ENCODE results near the gene PIM2. TPM values are rescaled to one million over a fixed set of nuclear protein-coding genes. Genes with fewer than 3 reads are reported as not detected.

The PIM2 gene
- total RNA-seq, 1 experiment from 2014 or later = 25.6 TPM

DNA sequence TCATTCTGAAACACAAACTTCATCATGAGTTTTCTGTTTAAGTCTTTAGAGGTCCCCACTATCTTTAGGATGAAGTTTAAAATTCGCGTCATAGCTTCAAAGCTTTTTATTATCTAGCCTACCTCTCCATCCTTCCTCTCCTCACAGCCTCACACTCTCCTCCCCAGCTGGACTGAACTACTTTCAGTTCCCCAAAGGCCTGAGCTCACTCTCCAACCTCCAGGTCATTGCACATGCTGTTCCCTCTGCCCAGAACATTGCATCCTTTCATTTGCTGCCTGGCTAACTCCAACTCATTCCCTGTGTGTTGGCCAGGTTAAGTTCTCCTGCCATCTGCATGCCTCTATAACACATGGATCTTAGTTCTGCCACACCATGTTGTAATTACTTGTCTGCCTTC, 41.5 kb upstream of the PIM2 start:
- Histone ChIP-seq H3K9ac (ENCODE audit: low read length) (no peak overlapping the region), H2AFZ (ENCODE audit: low read length) (no peak overlapping the region), H3F3A (ENCODE audit: low read length, unreplicated experiment) (no peaks in the 10 kb centered on the region), H3K4me2 (ENCODE audit: low read length) (no peak overlapping the region), H3K4me3 (ENCODE audit: low read length) (no peak overlapping the region), H3K36me3 (ENCODE audit: low read depth, low read length) (no peaks in the 10 kb centered on the region), H3K4me1 (ENCODE audit: insufficient read depth, low read length) (peaks cover 19% of the 10 kb centered on the region), H3K79me2 (ENCODE audit: low read length) (peaks cover 19% of the 10 kb centered on the region), H3K9me3 (ENCODE audit: low read length) (no peaks in the 10 kb centered on the region), H3K27me3 (ENCODE audit: low read length) (no peaks in the 10 kb centered on the region), H3K9me2 (replicated peaks; ENCODE audit: low read length) (no peaks in the 10 kb centered on the region), H4K20me1 (ENCODE audit: low read length) (no peaks in the 10 kb centered on the region), H3K27ac (ENCODE audit: low read length) (no peak overlapping the region)
- TF ChIP-seq, protein P1, sequence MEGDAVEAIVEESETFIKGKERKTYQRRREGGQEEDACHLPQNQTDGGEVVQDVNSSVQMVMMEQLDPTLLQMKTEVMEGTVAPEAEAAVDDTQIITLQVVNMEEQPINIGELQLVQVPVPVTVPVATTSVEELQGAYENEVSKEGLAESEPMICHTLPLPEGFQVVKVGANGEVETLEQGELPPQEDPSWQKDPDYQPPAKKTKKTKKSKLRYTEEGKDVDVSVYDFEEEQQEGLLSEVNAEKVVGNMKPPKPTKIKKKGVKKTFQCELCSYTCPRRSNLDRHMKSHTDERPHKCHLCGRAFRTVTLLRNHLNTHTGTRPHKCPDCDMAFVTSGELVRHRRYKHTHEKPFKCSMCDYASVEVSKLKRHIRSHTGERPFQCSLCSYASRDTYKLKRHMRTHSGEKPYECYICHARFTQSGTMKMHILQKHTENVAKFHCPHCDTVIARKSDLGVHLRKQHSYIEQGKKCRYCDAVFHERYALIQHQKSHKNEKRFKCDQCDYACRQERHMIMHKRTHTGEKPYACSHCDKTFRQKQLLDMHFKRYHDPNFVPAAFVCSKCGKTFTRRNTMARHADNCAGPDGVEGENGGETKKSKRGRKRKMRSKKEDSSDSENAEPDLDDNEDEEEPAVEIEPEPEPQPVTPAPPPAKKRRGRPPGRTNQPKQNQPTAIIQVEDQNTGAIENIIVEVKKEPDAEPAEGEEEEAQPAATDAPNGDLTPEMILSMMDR (conservative IDR thresholded peaks at IDR 0.05; ENCODE audit: low read depth, low read length) = no peak
- TF ChIP-seq EZH2 (IDR thresholded peaks at IDR 0.05; ENCODE audit: low read length, unreplicated experiment) (no peak), EZH2phosphoT487 (IDR thresholded peaks at IDR 0.05; ENCODE audit: borderline replicate concordance, low read length) (no peak)
- ChIA-PET CTCF (no interaction called here), POLR2A (ENCODE audit: unreplicated experiment) (no interaction called here)
- BruUV-seq (replicated peaks) = no TSS peak
- intact Hi-C loops (cut with micrococcal nuclease) = no loop called here
- ATAC-seq (no peak), DNase-seq (no peak)

DNA sequence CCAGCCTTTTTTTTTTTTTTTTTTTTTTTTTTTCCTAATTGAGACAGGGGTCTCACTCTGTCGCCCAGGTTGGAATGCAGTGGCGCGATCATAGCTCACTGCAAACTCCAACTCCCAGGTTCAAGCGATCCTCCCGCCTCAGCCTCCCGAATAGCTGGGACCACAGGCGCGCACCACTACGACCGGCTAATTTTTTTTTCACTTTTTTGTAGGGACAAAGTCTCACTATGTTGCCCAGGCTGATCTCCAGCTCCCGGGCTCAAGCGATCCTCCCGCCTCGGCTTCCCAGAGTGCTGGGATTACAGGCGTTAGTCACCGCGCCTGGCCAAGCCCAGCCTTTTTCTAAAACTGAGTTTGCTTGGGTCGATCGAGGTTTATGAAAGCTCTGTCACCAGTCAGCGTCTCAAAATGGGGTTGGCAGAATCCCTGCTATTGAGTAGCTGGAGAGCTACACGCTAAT, 39.8 kb upstream of the PIM2 start:
- peak overlapping the region; percentile 82 for H2AFZ ChIP-seq (ENCODE audit: low read length)
- intact Hi-C loops (cut with micrococcal nuclease) = loop anchor here (1.0 to 5.0 kb wide), 2 partner anchors 41 to 85 kb away; partner anchors contain the start of genes PIM2 and TFE3
- TF ChIP-seq EZH2phosphoT487 (IDR thresholded peaks at IDR 0.05; ENCODE audit: borderline replicate concordance, low read length) (no peak), EZH2 (IDR thresholded peaks at IDR 0.05; ENCODE audit: low read length, unreplicated experiment) (no peak)
- TF ChIP-seq, protein P1 (conservative IDR thresholded peaks at IDR 0.05; ENCODE audit: low read depth, low read length) = no peak
- H3K9me2 ChIP-seq (replicated peaks; ENCODE audit: low read length) = no peaks in the 10 kb centered on the region
- no peaks in the 10 kb centered on the region for H3K36me3 ChIP-seq (ENCODE audit: low read depth, low read length)
- ATAC-seq (peak; percentile 4), DNase-seq (peak; percentile 53)
- ChIA-PET POLR2A (ENCODE audit: unreplicated experiment) (interaction anchor here (0.6 to 0.7 kb wide), 3 partner anchors 23 to 88 kb away, joined by 3 to 6 read pairs (median 3); no protein-coding TSS in a partner anchor), CTCF (interaction anchor here (0.6 kb wide), 1 partner anchor 263 kb away, joined by 3 read pairs; no protein-coding TSS in a partner anchor)
- H3K27ac ChIP-seq (ENCODE audit: low read length) = peak overlapping the region; percentile 96
- no peaks in the 10 kb centered on the region for H4K20me1 ChIP-seq (ENCODE audit: low read length)
- H3F3A ChIP-seq (ENCODE audit: low read length, unreplicated experiment) = no peaks in the 10 kb centered on the region
- peak overlapping the region; percentile 90 for H3K9ac ChIP-seq (ENCODE audit: low read length)
- H3K9me3 ChIP-seq (ENCODE audit: low read length) = no peaks in the 10 kb centered on the region
- peaks cover 35% of the 10 kb centered on the region for H3K79me2 ChIP-seq (ENCODE audit: low read length)
- peak overlapping the region; percentile 86 for H3K4me2 ChIP-seq (ENCODE audit: low read length)
- peaks cover 19% of the 10 kb centered on the region for H3K4me1 ChIP-seq (ENCODE audit: insufficient read depth, low read length)
- H3K4me3 ChIP-seq (ENCODE audit: low read length) = peak overlapping the region; percentile 89
- H3K27me3 ChIP-seq (ENCODE audit: low read length) = no peaks in the 10 kb centered on the region
- TSS peak; percentile 71 for BruUV-seq (replicated peaks)

Data from PC-3 (cell line).